Fibroblast of the aortic adventitia (primary cell): Measurements from ENCODE around the gene KDM2B. TPM values are rescaled to one million over a fixed set of nuclear protein-coding genes. Genes with fewer than 3 reads are reported as not detected.

Source experiments
- DNase-seq: peaks from one replicate; pipeline ENCODE4 v3.0.0-alpha.2; 2010; ENCODE audit warnings: low read depth
- H3K4me3 ChIP-seq: 2 replicates; pipeline ENCODE4 v1.5.1; 2011; ENCODE audit warnings: low read depth, mild to moderate bottlenecking, control low read depth, low read length, moderate library complexity
- CTCF ChIP-seq: IDR thresholded peaks from 2 replicates; pipeline ENCODE4 v1.5.1; 2011; ENCODE audit warnings: mild to moderate bottlenecking, low read length, control low read depth, inconsistent platforms; ENCODE audit not compliant: insufficient read depth
- total RNA-seq: library from RNA; depleted of rRNA; stranded (reverse); fragments of >200 nt; gene quantifications from 2 replicates; pipeline ENCODE4 v1.2.3, GENCODE V29; 2012; ENCODE audit warnings: low replicate concordance

The KDM2B gene
- total RNA-seq: 26.8 and 29.8 TPM in 2 replicates

- peak within 1 kb of the TSS; percentile 68 for H3K4me3 ChIP-seq
- no peak for TF ChIP-seq CTCF
- DNase-seq: peak; percentile 64
Observed at GRCh38 chr12:121580959-121581685, at the start of gene KDM2B. Gene KDM2B (minus strand): TSS chr12:121581023. CDS start chr12:121580911, 112 bp downstream.

- peak; percentile 8 for DNase-seq
- TF ChIP-seq CTCF: no peak
- H3K4me3 ChIP-seq: peak overlapping the region; percentile 67
Observed at GRCh38 chr12:121628536-121628935, 47.7 kb upstream of the KDM2B start.

DNA sequence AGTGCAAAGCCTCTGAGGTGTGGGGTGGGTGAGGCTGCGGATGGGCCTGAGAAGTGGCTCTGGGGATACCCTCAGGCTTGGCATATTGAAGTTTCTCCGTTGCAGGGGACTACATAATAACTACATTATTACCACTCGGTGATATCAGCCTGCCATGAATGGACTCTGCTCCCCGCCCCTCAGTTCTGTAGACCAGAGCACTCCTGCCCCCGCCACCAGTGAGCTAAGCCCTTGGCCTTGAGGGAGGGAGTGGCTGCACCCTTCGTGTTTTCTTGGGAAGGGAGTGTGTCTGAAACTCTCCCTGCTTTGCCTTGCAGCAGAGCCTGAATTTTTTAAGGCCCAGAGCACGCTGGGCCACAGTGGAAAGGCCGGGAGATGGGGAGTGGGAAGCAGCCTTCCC lies 47.2 kb upstream of the KDM2B start:
- peak; percentile 49 for DNase-seq

GRCh38 chr12:121626853-121627640 lies 46.2 kb upstream of the KDM2B start:
- peak; percentile 57 for DNase-seq
- H3K4me3 ChIP-seq: peak overlapping the region; percentile 67
- TF ChIP-seq CTCF: peak; percentile 13

More for the DNA sequence above, 47.2 kb upstream of the KDM2B start:
- TF ChIP-seq CTCF: no peak
- H3K4me3 ChIP-seq: peak overlapping the region; percentile 67

- peak; percentile 10 for TF ChIP-seq CTCF
- H3K4me3 ChIP-seq: peak within 1 kb of the TSS; percentile 67
- peak; percentile 87 for DNase-seq
Observed at GRCh38 chr12:121626087-121626852, 45.4 kb upstream of the KDM2B start, which contains the start of gene ORAI1. Gene ORAI1 (plus strand): TSS chr12:121626530.

- DNase-seq: no peak
- no peak for TF ChIP-seq CTCF
- no peak overlapping the region for H3K4me3 ChIP-seq
Observed at GRCh38 chr12:121620333-121620891, 39.6 kb upstream of the KDM2B start.
